Activated CD4-positive, alpha-beta T cell treated with anti-CD3 and anti-CD28 coated beads, Interleukin-2, amount 50 U/mL, for 48 hours (primary cell): ENCODE results near the gene ROS1.
A peak's percentile ranks its signal among the peaks of the same experiment; 100 is the strongest.
"Not testable (repeated sequence)": the region's sequence is repeated elsewhere in the genome, so short reads cannot be mapped to it uniquely, and the experiment has no call there.

Source experiments
- DNase-seq, 2 experiments: peaks; one replicate each; pipeline ENCODE4 v3.0.0-alpha.2; 2020

ROS1 gene

DNA sequence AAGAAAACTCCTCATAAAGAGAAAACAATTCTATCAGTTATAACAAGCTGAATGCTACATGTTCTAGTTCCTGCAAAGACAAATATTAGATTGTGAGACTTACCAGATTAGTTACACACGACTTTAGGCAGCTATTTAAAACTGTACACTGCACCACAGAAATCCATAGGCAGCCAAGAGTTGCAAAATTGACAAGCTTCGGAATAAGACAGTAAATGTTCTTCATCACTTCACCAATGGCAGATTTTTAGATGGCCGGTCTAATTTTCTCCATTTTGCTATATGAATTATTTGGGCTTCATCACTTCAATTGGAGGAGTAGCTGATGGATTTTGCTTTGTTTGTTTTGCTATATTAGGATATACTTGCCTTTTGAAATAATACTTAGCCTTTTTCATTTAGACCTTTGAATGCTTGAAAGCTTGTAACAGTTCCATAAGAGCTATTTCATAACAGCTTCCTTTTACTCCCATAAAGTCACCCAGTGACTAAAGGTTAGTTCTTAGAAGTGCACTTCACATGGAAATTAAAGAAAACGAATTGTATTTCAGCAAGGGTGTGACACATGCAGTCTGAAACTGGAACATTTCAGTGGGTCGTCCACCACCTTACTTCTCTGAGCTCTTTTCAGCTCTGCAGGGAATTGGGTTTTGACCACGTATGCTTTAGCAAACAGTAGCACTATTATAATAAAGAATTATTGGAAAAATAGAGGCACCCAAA is at the start of gene ROS1:
Gene ROS1 (minus strand): TSS at position 512 of the 723 bp plus-strand sequence. CDS start 286 bp downstream, at position 226.
- DNase-seq = no peak

DNA sequence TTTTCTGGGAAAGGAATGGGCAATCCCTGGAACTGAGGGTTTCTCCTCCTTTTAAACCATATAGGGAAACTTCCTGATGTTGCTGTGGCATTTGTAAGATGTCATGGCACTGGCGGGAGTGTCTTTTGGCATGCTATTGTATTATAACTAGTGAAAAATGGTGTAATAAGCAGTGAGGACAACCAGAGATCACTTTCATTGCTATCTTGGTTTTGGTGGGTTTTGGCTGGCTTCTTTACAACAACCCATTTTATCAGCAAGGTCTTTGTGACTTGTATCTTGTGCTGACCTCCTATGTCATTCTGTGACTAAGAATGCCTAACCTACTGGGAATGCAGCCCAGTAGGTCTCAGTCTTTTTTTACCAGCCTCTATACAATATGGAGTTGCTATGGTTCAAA is 47.7 kb upstream of the ROS1 start:
- DNase-seq = no peak

DNA sequence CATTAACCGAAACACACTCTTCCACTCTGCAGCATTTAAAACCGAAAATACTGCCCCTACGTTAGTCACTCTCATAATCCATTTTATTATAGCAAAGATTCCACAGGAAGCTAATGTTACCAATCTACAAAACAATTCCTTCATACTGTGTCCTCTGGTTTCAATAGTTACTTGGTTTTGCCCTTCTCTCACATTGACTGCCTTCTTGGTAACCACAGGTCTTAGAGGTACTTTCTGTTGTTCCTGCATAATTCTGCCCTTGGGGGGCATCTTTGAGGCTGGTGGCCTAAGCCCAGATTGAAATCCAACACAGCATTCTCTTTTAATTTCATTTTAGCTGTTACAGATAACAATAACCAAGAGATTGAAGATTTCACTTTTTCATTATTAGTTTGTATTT is 46.9 kb upstream of the ROS1 start:
- no peak for DNase-seq

DNA sequence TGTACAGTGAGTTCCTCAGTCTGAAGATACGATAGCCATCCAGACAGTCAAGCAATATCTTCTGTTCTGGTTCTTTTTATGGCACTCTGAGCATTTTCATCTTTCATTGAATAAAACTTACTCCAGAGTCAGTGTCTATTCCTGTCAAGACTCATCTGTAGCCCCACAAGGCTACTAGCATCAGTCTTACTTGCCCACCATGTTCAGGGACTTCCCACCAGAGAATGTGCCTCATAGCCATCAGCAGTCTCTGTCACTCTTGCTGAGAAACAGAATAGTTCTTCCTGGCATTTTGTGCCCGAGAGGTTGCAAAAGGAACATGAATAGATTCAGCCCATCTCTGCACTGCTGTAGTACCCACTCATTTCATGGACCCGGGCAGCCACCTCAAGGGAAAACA is 44.0 kb upstream of the ROS1 start:
- no peak for DNase-seq

DNA sequence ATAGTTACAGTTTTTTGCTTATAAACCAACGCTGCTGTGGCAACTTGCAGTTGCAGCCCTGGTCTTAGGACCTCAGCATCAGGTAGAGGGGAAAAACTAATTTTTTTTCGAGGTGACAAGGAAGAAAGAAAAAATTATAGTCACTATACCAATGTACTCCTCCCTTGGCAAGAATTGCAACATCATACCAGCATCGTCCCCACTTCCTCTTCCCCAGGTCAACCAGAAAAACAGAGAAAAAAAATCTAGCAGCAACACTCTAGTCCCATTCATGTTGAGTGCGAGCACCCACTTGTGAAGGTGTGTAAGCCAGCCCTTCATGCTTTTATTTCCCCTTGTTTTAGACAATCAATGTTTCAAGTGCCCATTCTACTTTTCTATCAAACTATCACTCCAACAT is 43.6 kb upstream of the ROS1 start:
- DNase-seq = no peak

DNA sequence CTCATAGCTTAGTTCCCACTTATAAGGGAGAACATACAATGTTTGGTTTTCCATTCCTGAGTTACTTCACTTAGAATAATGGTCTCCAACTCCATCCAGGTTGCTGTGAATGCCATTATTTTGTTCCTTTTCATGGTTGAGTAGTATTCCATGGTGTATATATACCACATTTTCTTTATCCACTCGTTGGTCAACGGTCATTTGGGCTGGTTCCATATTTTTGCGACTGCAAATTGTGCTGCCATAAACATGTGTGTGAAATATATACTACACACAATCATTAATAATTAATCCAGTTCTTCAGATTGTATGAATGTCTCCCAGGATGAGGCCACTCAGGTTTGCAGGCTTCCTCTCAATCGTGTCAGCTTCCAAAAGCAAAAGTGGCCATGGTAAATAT is 42.8 kb upstream of the ROS1 start:
- DNase-seq = not testable (repeated sequence)

DNA sequence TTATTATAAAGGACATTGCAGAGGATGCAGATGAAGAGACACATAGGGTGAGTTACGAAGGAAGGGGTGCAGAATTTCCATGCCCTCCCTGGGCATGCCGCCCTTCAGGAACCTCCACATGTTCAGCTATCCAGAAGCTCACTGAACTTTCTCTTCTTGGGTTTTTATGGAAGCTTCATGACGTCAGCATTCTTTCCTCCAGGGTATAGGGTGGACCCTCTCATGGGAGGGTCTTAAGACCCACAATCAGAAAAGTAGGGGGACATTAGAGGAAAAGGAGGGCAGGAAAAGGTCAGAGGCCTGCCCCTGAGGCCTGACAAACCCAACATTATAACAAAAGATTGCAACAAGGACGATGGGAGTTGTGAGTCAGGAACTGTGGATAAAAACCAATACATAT is 42.1 kb upstream of the ROS1 start:
- DNase-seq = no peak

DNA sequence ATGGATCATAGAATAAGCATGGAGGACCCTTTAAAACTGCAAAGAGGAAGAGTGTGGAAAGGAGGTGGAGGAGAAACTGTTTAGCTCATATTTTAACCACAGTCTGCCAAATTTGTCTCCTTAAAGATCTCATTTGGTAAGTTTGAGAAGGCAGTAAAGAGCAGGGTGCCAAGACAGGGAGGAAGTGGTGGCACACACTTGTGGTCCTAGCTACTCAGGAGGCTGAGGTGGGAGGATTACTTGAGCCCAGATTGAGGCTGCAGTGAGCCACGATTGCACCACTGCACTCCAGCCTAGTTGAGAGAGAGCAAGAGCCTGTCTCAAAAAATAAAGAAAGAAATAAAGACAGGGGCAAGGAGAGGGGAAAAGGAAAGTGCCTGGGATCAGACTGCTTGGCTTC is 39.9 kb upstream of the ROS1 start:
- no peak for DNase-seq

DNA sequence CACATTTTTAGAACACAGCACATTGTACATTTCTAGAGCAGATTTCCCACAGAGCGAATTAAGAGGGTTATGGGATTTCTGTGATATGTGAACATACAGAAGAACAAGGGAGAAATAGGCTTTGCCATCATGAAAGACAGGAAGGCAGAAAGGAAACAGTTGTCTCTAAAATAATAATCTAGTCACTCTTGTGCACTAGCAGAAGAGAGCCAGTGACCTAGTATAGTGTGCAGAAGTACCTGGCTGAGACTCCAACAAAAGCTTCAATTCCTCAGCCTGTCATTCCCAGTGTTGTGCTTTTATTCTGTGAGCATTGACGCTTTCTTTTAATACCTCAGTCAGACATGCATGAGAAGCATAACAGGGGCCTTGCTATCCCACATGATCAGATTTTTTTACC is 39.0 kb upstream of the ROS1 start:
- no peak for DNase-seq

DNA sequence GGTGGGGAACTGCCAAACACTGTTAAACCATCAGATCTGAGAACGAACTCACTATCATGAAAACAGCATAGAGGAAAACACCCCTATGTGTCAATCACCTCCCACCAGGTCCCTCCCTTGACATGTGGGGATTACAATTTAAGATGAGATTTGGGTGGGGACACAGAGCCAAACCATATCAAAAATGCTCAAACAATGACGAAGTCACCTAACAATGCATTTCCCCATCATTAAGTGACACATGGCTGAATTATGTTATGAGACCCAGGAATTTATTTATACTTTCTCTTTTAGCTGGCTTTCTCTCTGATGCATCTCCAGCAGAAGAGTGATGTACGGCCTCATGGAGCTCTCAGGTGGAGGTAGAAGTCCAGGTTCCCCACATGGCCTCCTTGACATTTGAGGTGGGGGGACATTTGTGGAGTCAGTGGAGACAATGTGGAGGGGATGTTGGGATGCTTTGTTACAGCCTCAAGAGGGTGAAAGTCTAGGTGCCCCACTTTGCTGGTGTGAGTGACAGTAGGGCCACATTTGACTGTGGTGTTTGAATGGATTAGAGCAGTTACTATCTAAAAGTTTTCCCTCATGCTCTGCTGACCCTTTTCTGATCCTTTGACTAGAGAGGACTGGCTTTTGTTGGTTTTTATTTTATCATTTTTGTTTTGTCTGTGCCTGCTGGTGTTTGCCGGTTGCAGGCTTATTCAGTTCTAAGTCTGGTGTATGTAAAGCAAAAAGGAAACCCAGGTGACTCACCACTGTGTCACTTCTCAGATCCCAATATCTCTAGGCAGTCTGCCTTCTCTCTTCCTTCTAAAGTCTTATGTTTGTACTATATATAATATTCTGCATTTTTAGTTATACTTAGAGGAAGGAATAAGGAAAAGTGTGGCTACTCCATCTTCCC is 38.3 kb upstream of the ROS1 start:
- DNase-seq = peak in 1 of 2 experiments; percentile 12

DNA sequence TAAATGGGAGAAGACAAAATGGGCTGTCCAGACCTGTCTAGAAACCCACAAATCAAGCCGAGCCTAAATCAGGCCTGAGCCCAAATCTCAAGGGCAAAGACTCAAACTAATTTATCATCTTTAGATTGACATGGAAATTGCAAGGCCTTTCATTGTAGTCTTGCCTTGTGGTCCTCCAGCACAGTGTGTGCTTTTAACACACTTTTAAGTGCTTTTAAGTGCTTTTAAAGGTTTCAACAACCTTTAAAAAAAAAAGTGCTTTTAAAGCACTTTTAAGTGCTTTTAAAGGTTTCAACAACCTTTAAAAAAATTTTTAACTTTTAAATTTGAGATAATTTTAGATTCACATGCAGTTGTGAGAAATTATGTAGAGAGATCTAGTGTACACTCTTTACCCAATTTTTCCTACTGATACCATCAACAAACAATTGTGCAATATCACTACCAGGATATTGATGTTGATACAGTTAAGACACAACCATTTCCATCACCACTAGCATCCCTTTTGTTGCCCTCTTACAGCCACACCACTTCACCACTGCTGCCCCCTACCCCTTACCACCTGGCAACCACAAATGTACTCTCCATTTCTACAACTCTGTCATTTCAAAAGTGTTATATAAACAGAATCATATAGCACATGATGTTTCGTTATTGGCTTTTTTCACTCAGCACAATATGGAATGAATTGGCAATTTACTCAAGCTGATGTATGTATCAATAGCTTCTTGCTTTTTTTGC is 33.6 kb upstream of the ROS1 start:
- DNase-seq = no peak

DNA sequence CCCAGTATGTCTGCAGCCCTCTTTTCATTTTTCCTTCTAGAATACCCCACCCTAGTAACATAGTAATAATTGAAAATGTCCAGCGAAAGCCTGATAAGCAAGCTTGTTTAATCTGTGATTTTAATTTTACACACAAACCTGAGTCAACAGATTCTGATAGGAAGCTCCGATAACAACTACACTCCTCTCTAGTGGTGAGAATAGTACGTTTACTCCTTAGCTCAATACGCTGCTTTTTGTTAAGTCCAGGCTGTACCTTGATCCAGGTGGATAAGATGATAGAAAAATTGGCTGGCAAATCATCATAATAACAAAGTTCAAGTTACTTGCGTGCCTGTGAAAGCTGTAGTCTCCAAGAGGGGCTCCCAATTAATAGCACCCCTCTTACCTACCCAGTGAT is 31.3 kb upstream of the ROS1 start:
- no peak for DNase-seq

DNA sequence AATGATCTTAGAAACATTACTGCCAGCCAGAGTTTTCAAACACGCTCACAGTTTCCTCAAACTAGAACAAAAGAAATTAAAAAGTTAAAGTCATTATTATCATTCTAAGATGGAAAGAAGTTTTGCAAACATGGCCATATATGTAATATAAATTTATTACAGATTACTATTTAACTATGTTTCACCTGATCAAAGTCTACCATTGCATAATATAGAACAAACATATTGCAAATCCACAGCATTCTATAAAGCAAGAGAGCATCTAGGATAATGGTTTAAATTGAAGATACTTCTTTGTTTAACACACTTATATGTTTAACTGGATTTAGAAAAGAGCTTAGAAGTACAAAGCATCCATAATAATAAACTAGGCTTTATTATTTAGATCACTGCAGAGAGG is 30.5 kb upstream of the ROS1 start:
- DNase-seq = no peak

DNA sequence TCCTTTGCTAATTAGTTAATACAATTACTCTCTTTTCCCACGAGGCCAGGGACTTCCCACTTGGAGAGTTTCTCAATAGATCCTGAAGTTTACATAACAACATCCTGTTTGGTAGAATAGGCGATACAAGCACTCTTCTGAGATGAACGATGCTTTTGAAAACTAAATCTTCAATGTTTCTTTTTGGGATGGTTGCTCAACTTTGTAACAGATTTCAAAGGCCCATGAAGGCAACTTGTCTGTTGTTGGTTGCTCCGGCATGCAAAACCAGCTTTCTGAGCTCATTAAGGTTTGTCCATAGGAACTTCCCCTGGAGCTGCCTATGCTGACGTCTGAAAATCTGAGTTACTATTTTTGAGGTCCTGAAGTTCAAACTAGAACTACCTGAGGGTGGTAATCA is 25.9 kb upstream of the ROS1 start:
- no peak for DNase-seq

DNA sequence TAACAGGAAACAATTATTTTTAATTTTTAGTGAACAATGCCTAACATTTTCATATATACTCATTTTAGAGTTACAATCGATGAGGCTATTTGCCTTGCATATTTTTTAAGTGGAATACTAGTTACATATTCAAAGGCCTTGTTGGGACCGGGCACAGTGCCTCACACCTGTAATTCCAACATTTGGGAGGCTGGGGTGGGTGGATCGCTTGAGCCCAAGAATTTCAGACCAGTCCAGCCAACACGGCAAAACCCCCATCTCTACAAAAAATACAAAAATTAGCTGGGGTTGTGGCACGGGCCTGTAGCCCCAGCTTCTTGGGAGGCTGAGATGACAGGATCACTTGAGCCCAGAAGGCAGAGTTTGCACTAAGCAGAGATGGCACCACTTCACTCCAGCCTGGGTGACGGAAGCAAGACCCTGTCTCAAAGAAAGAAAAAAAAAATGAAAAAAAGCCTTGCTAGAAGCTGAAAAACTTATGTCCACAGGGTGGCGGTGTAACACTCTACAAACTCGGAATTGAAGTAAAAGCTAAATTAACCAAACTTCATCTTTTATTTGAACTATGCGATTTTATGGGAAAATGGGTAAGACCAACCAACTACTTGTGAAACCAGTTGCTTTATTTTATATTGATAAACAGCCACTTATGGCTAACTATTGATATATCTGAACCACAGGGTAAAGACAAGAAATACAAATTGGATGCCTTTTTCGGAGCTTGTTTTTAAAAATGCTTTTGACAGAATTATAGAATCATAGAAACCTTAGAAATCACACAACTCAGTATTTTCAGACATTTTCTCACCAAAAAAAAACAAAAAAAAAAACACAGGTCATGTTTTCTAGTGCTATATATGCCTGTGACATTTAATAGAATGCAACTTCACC is 24.1 kb upstream of the ROS1 start:
- peak; percentile 43 to 60 for DNase-seq

DNA sequence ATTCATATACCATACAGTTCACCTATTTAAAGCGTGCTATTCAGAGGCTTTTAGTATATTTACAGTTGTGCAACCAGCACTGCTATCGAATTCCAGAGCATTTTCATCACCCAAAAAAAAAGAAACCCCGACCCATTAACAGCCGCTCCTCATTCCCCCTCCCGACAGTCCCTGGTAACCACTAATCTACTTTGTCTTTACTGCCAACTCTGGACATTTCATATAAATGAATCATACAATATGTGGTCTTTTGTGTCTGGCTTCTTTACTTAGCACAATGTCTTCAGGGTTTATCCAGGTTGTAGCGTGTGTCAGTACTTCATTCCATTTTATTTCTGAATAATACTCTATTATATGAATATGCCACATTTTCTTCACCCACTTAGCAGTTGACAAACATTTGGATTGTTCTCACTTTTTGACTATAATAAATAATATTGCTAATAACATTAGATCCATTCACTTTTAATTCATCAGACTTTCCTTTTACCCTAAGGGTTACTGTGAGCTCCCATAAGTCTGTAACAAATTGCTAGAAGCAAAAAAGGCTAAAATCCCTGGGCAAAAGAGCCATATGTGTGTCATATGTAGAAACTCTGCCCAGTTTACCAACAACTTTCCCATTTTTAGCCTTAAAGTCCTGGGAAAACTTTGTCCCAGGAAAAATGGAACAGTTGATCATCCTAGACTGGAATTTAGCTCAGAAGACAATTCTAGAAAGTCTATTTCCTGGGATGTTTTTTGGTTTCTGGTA is 23.2 kb upstream of the ROS1 start:
- no peak for DNase-seq

DNA sequence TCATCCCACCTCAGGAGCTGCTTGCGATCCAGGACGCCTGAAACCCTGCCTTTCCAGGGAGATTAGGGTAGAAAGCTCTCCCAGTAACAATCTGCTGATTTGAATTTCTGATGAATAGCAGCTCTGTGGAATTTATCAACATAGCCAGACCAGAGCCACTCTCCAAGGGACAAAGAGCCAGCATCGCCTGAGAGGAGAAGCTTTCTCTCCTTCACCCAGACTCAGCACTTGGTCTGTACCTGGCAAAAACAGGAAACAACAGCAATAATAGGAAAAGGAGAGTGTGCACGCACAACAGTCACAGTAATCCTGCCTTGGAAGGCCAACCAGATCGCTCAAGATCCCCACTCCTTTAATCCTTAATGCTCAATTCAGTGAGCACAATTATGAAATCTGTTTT is 22.3 kb upstream of the ROS1 start:
- no peak for DNase-seq

DNA sequence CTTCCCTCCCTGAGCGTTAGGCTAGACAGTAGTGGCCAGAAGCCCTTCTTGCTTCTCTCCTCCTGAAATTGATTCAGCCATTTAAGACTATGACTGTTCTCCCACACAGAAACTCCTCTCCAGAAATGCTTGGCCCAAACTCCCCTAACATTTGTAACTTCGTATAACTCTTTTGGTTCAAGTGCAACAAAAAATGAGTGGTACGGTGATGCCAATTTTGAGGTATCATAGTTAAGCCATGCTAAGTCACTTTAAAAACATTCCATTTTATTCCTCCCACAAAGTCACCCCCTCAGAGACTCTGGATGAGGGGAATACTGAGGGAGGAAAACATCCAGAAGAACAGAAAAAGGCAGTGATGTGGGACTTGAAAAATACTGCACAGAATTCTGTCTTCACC is 21.1 kb upstream of the ROS1 start:
- no peak for DNase-seq

DNA sequence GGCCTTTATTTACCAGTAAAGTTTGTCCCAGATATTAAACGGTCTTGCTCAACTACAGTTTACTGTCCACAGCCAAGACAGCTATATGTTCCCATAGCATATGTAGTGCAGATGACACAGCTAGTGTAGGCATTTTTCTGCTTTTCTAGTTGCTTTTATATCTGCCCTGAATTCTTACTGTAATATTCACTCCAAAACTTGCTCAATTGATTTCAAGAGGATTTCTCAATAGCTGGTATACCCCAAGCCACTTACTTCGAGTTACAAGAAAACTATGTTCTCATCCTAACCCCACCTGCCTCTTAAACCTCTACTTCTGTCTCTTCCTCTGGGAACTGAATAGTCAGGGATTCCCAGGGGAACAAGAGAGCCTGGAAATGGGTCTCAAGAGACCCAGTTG is 18.9 kb upstream of the ROS1 start:
- DNase-seq = no peak

DNA sequence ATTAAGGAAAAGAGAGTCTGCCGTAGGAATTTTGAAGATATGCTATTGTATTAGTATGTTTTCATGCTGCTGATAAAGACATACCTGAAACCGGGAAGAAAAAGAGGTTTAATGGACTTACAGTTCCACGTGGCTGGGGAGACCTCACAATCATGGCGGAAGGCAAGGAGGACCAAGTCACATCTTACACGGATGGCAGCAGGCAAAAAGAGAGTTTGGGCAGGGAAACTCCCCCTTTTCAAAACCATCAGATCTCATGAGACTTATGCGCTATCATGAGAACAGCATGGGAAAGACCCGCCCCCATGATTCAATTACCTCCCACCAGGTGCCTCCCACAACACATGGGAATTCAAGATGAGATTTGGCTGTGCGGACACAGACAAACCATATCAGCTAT is 16.6 kb upstream of the ROS1 start:
- not testable (repeated sequence) for DNase-seq

DNA sequence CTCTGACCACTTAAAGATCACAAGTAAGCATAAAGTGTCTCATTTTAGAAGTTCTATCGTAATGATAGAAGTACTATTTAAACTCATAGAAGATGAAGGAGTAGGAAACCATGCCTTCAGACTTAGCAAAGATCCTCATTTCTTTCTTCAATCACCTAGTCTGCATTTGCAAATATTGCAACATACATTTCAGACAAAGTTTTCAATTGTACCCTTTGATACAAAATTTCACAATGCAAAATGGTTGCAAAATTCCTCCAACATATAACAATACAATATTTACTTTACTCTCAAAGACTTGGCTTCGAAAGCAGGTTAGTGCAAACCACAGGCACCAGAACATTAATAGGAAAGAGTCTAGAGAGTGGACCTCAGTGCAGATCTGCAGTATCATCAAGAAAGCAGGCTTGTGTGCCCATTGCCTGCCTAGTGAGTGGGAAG is 16.1 kb upstream of the ROS1 start:
- no peak for DNase-seq
